ENCODE results near the gene ABCC10.
"Not testable (repeated sequence)": the region's sequence is repeated elsewhere in the genome, so short reads cannot be mapped to it uniquely, and the experiment has no call there.

The ABCC10 gene

GRCh38 chr6:43407296-43407695 lies 20.0 kb upstream of the ABCC10 start:
- DNase-seq (ENCODE audit: low spot score): no peak

GRCh38 chr6:43408259-43408658 lies 19.1 kb upstream of the ABCC10 start:
- no peak for DNase-seq (ENCODE audit: low spot score)

- not testable (repeated sequence) for DNase-seq (ENCODE audit: low spot score)
These were observed 16.6 kb upstream of the ABCC10 start for GRCh38 chr6:43410776-43411175.

GRCh38 chr6:43412541-43412940 lies 14.8 kb upstream of the ABCC10 start:
- no peak for DNase-seq (ENCODE audit: low spot score)

- no peak for DNase-seq (ENCODE audit: low spot score)
These were observed 14.3 kb upstream of the ABCC10 start for GRCh38 chr6:43413002-43413401.

GRCh38 chr6:43415275-43415674 lies 12.1 kb upstream of the ABCC10 start:
- DNase-seq (ENCODE audit: low spot score): not testable (repeated sequence)

GRCh38 chr6:43416935-43417334 lies 10.4 kb upstream of the ABCC10 start:
- DNase-seq (ENCODE audit: low spot score): no peak

- DNase-seq (ENCODE audit: low spot score): no peak
These were observed 7.2 kb upstream of the ABCC10 start for GRCh38 chr6:43420012-43420709.

- no peak for DNase-seq (ENCODE audit: low spot score)
These were observed 5.5 kb upstream of the ABCC10 start for GRCh38 chr6:43421831-43422230.

- not testable (repeated sequence) for DNase-seq (ENCODE audit: low spot score)
These were observed 2.3 kb upstream of the ABCC10 start for GRCh38 chr6:43425083-43425482.

- DNase-seq (ENCODE audit: low spot score): no peak
These were observed 374 bp upstream of the ABCC10 start for GRCh38 chr6:43426928-43427405.

GRCh38 chr6:43428112-43428570 lies 800 bp downstream of the ABCC10 start:
- DNase-seq (ENCODE audit: low spot score): no peak

- DNase-seq (ENCODE audit: low spot score): no peak
These were observed 1.5 kb downstream of the ABCC10 start for GRCh38 chr6:43428874-43429273.

GRCh38 chr6:43432009-43432945 lies 4.9 kb downstream of the ABCC10 start:
- DNase-seq (ENCODE audit: low spot score): no peak

GRCh38 chr6:43433148-43433547 lies 5.8 kb downstream of the ABCC10 start:
- no peak for DNase-seq (ENCODE audit: low spot score)

GRCh38 chr6:43434001-43434840 lies 6.9 kb downstream of the ABCC10 start:
- DNase-seq (ENCODE audit: low spot score): no peak

- DNase-seq (ENCODE audit: low spot score): no peak
These were observed 7.6 kb downstream of the ABCC10 start for GRCh38 chr6:43434943-43435342.

GRCh38 chr6:43435682-43436437 lies 8.5 kb downstream of the ABCC10 start:
- no peak for DNase-seq (ENCODE audit: low spot score)

- no peak for DNase-seq (ENCODE audit: low spot score)
These were observed 9.4 kb downstream of the ABCC10 start for GRCh38 chr6:43436577-43437282.

GRCh38 chr6:43437700-43438099 lies 10.4 kb downstream of the ABCC10 start:
- DNase-seq (ENCODE audit: low spot score): no peak

- no peak for DNase-seq (ENCODE audit: low spot score)
These were observed 15.6 kb downstream of the ABCC10 start for GRCh38 chr6:43442935-43443334.

Measured in CD4-positive, alpha-beta T cell treated with Interleukin-6 at 100 ng/mL for 8 hours (primary cell).